SK-N-MC (cell line): ENCODE results near the gene MYPN.

ENCODE experiments used
- EZH2 ChIP-seq: fragments of 200-600 bp; sonication (generic); IDR thresholded peaks from one replicate; pipeline ENCODE4 v1.6.1; 2017; ENCODE audit warnings: antibody characterized with exemption
- FOXP2 ChIP-seq: optimal IDR thresholded peaks from 2 replicates; pipeline ENCODE3; 2011; ENCODE audit warnings: mild to moderate bottlenecking, moderate library complexity; ENCODE audit not compliant: insufficient read depth; ENCODE audit errors: extremely low read length, control extremely low read depth
- POLR2AphosphoS5 ChIP-seq: IDR thresholded peaks from 2 replicates; pipeline ENCODE4 v1.6.1; 2012; ENCODE audit warnings: mild to moderate bottlenecking, low read depth, low read length, borderline replicate concordance

GRCh38 chr10:68192113-68192512 lies 82.8 kb downstream of the MYPN start:
- TF ChIP-seq EZH2 (no peak), POLR2AphosphoS5 (no peak), FOXP2 (no peak)
